Osteoblast (primary cell): ENCODE measurements around the gene MAS1L. TPM values are rescaled to one million over a fixed set of nuclear protein-coding genes. Genes with fewer than 3 reads are reported as not detected.

Experiments used
- DNase-seq: peaks from one replicate; pipeline ENCODE4 v3.0.0; 2011; ENCODE audit warnings: low spot score, mixed read lengths; ENCODE audit not compliant: insufficient read length; ENCODE audit errors: missing footprints
- H2AFZ ChIP-seq: 2 replicates; pipeline ENCODE4 v1.6.0; 2011; ENCODE audit warnings: mild to moderate bottlenecking, low read length
- H3K27ac ChIP-seq: 2 replicates; pipeline ENCODE4 v1.5.1; 2011; ENCODE audit warnings: mild to moderate bottlenecking, low read depth, low read length, moderate library complexity
- H3K27me3 ChIP-seq: 2 replicates; pipeline ENCODE4 v1.6.0; 2012; ENCODE audit warnings: mild to moderate bottlenecking, control low read depth, inconsistent platforms, low read length, moderate library complexity; ENCODE audit not compliant: insufficient read depth
- H3K36me3 ChIP-seq: 2 replicates; pipeline ENCODE4 v1.5.1; 2011; ENCODE audit warnings: mild to moderate bottlenecking, low read length, control low read depth, moderate library complexity; ENCODE audit not compliant: insufficient read depth
- H3K4me1 ChIP-seq: 2 replicates; pipeline ENCODE4 v1.5.1; 2011; ENCODE audit warnings: mild to moderate bottlenecking, low read length, control low read depth, moderate library complexity; ENCODE audit not compliant: insufficient read depth
- H3K4me2 ChIP-seq: 2 replicates; pipeline ENCODE4 v1.6.0; 2011; ENCODE audit warnings: mild to moderate bottlenecking, low read length; ENCODE audit not compliant: insufficient read depth
- H3K4me3 ChIP-seq: fragments of 200-600 bp; sonication (generic); 3 replicates; pipeline ENCODE4 v1.5.1; 2012; ENCODE audit warnings: mild to moderate bottlenecking, low read length, inconsistent platforms; ENCODE audit not compliant: insufficient read depth
- H3K79me2 ChIP-seq: 2 replicates; pipeline ENCODE4 v1.6.0; 2012; ENCODE audit warnings: mild to moderate bottlenecking, low read length, control low read depth, inconsistent platforms; ENCODE audit not compliant: insufficient read depth
- H3K9me3 ChIP-seq: 2 replicates; pipeline ENCODE4 v1.5.1; 2011; ENCODE audit warnings: low read depth, low read length, control low read depth
- H4K20me1 ChIP-seq: 2 replicates; pipeline ENCODE4 v1.6.0; 2012; ENCODE audit warnings: mild to moderate bottlenecking, low read length, control low read depth; ENCODE audit not compliant: insufficient read depth
- total RNA-seq: library from RNA; depleted of rRNA; stranded (reverse); fragments of >200 nt; gene quantifications from 2 replicates; pipeline ENCODE4 v1.2.3, GENCODE V29; 2012
- TF ChIP-seq, protein P1 (sequence below): IDR thresholded peaks from 2 replicates; pipeline ENCODE4 v1.5.1; 2011; ENCODE audit warnings: mild to moderate bottlenecking, low read depth, low read length, moderate library complexity; ENCODE audit errors: extremely low read depth

MAS1L gene
- total RNA-seq, 1 donor, result not detected

DNA sequence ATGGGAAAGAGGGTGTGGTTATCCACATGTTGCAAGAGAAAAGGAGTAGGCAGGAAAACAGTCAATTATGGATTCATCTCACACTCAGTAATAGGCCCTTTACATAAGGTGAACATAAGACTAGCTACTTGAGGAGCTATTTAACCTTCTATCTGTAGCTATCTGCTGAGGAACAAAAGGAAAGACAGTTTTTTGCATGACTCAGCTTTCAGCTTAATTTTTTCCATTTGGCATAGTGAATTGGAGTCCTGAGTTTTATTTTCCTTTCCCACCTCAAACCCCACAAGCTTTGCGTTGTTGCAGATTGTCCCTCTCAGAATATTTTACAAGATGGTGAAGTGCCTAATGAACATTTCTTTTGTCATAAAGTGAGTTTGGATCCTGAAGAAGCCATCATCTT is 39.4 kb upstream of the MAS1L start:
- H4K20me1 ChIP-seq, result no peaks in the 10 kb centered on the region
- H3K4me2 ChIP-seq, result no peak overlapping the region
- no peak overlapping the region for H3K27ac ChIP-seq
- TF ChIP-seq, protein P1, sequence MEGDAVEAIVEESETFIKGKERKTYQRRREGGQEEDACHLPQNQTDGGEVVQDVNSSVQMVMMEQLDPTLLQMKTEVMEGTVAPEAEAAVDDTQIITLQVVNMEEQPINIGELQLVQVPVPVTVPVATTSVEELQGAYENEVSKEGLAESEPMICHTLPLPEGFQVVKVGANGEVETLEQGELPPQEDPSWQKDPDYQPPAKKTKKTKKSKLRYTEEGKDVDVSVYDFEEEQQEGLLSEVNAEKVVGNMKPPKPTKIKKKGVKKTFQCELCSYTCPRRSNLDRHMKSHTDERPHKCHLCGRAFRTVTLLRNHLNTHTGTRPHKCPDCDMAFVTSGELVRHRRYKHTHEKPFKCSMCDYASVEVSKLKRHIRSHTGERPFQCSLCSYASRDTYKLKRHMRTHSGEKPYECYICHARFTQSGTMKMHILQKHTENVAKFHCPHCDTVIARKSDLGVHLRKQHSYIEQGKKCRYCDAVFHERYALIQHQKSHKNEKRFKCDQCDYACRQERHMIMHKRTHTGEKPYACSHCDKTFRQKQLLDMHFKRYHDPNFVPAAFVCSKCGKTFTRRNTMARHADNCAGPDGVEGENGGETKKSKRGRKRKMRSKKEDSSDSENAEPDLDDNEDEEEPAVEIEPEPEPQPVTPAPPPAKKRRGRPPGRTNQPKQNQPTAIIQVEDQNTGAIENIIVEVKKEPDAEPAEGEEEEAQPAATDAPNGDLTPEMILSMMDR, result no peak
- H3K36me3 ChIP-seq, result no peaks in the 10 kb centered on the region
- no peak overlapping the region for H2AFZ ChIP-seq
- no peak for DNase-seq
- no peak overlapping the region for H3K4me3 ChIP-seq
- H3K79me2 ChIP-seq, result no peaks in the 10 kb centered on the region
- H3K27me3 ChIP-seq, result no peaks in the 10 kb centered on the region
- H3K4me1 ChIP-seq, result no peaks in the 10 kb centered on the region
- H3K9me3 ChIP-seq, result no peaks in the 10 kb centered on the region

- H3K27me3 ChIP-seq, result no peaks in the 10 kb centered on the region
- H3K27ac ChIP-seq, result no peak overlapping the region
- H3K4me1 ChIP-seq, result no peaks in the 10 kb centered on the region
- H3K9me3 ChIP-seq, result no peaks in the 10 kb centered on the region
- DNase-seq, result no peak
- no peaks in the 10 kb centered on the region for H3K79me2 ChIP-seq
- H3K36me3 ChIP-seq, result no peaks in the 10 kb centered on the region
- H3K4me3 ChIP-seq, result no peak overlapping the region
- TF ChIP-seq, protein P1, result no peak
- H4K20me1 ChIP-seq, result no peaks in the 10 kb centered on the region
- no peak overlapping the region for H2AFZ ChIP-seq
- no peak overlapping the region for H3K4me2 ChIP-seq
These were observed 37.5 kb upstream of the MAS1L start for GRCh38 chr6:29525311-29525639.

GRCh38 chr6:29524444-29525310 is 36.9 kb upstream of the MAS1L start:
- Histone ChIP-seq H3K4me2 (no peak overlapping the region), H3K4me3 (no peak overlapping the region), H3K79me2 (no peaks in the 10 kb centered on the region), H3K4me1 (no peaks in the 10 kb centered on the region), H3K9me3 (no peaks in the 10 kb centered on the region), H2AFZ (no peak overlapping the region), H3K27ac (no peak overlapping the region), H4K20me1 (no peaks in the 10 kb centered on the region), H3K27me3 (no peaks in the 10 kb centered on the region), H3K36me3 (no peaks in the 10 kb centered on the region)
- DNase-seq, result no peak
- TF ChIP-seq, protein P1, result no peak

DNA sequence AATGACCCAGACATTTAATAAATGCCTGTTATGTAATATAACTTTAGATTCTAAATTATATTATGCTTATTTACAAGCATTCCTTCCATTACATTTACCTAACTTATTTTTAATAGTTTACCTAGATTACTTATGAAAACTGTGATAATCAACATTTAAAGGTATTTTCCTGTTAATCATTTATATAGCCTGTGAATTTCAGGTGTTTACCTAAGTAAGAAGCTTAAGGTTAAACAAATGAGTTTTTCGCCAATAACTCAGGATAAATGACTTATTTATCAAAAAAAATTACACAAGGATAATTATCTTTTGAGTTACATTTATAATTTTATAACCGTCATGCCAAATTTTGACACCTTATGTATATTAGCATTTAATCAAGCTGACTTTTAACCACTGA is 36.3 kb upstream of the MAS1L start:
- no peak for DNase-seq
- no peaks in the 10 kb centered on the region for H4K20me1 ChIP-seq
- no peaks in the 10 kb centered on the region for H3K36me3 ChIP-seq
- no peak overlapping the region for H3K4me2 ChIP-seq
- no peaks in the 10 kb centered on the region for H3K4me1 ChIP-seq
- H3K9me3 ChIP-seq, result no peaks in the 10 kb centered on the region
- no peaks in the 10 kb centered on the region for H3K79me2 ChIP-seq
- TF ChIP-seq, protein P1, result no peak
- no peak overlapping the region for H3K4me3 ChIP-seq
- H3K27ac ChIP-seq, result no peak overlapping the region
- no peak overlapping the region for H2AFZ ChIP-seq
- no peaks in the 10 kb centered on the region for H3K27me3 ChIP-seq
